Measurements from ENCODE around the gene ZMYM4. TPM values are rescaled to one million over a fixed set of nuclear protein-coding genes. Genes with fewer than 3 reads are reported as not detected.
"Not testable (repeated sequence)": the region's sequence is repeated elsewhere in the genome, so short reads cannot be mapped to it uniquely, and the experiment has no call there.

ZMYM4 gene
- 68.4 TPM for total RNA-seq

GRCh38 chr1:35268282-35269200 lies at the start of gene ZMYM4:
Gene ZMYM4, plus strand, starts transcription at chr1:35268709. Its CDS starts 338 bp downstream, at chr1:35269047.
- DNase-seq (ENCODE audit: low spot score): peak; percentile 92

- no peak for DNase-seq (ENCODE audit: low spot score)
Observed at GRCh38 chr1:35220976-35221375, 47.5 kb upstream of the ZMYM4 start.

- DNase-seq (ENCODE audit: low spot score): no peak
Observed at GRCh38 chr1:35222322-35223083, 46.0 kb upstream of the ZMYM4 start.

GRCh38 chr1:35223084-35223630 lies 45.4 kb upstream of the ZMYM4 start:
- no peak for DNase-seq (ENCODE audit: low spot score)

GRCh38 chr1:35226546-35226945 lies 42.0 kb upstream of the ZMYM4 start:
- no peak for DNase-seq (ENCODE audit: low spot score)

- DNase-seq (ENCODE audit: low spot score): no peak
Observed at GRCh38 chr1:35229587-35230360, 38.7 kb upstream of the ZMYM4 start.

GRCh38 chr1:35231287-35231686 lies 37.2 kb upstream of the ZMYM4 start:
- no peak for DNase-seq (ENCODE audit: low spot score)

GRCh38 chr1:35236772-35237171 lies 31.7 kb upstream of the ZMYM4 start:
- DNase-seq (ENCODE audit: low spot score): not testable (repeated sequence)

GRCh38 chr1:35243691-35244090 lies 24.8 kb upstream of the ZMYM4 start:
- DNase-seq (ENCODE audit: low spot score): no peak

- no peak for DNase-seq (ENCODE audit: low spot score)
Observed at GRCh38 chr1:35247256-35247655, 21.3 kb upstream of the ZMYM4 start.

GRCh38 chr1:35253941-35254340 lies 14.6 kb upstream of the ZMYM4 start:
- DNase-seq (ENCODE audit: low spot score): no peak

- no peak for DNase-seq (ENCODE audit: low spot score)
Observed at GRCh38 chr1:35255276-35255675, 13.2 kb upstream of the ZMYM4 start.

GRCh38 chr1:35259561-35259960 lies 8.9 kb upstream of the ZMYM4 start:
- DNase-seq (ENCODE audit: low spot score): no peak

GRCh38 chr1:35261412-35262120 lies 6.9 kb upstream of the ZMYM4 start:
- DNase-seq (ENCODE audit: low spot score): no peak

- no peak for DNase-seq (ENCODE audit: low spot score)
Observed at GRCh38 chr1:35264035-35264434, 4.5 kb upstream of the ZMYM4 start.

- peak; percentile 50 for DNase-seq (ENCODE audit: low spot score)
Observed at GRCh38 chr1:35264871-35265270, 3.6 kb upstream of the ZMYM4 start.

GRCh38 chr1:35266306-35266705 lies 2.2 kb upstream of the ZMYM4 start:
- no peak for DNase-seq (ENCODE audit: low spot score)

- DNase-seq (ENCODE audit: low spot score): no peak
Observed at GRCh38 chr1:35269201-35269988, 886 bp downstream of the ZMYM4 start.

GRCh38 chr1:35269989-35270289 lies 1.4 kb downstream of the ZMYM4 start:
- no peak for DNase-seq (ENCODE audit: low spot score)

- no peak for DNase-seq (ENCODE audit: low spot score)
Observed at GRCh38 chr1:35270836-35271235, 2.3 kb downstream of the ZMYM4 start.

Measured in ureter (tissue), 1 donor.